HS-5 (cell line): ENCODE data around the gene PITX3.
A peak's percentile ranks its signal among the peaks of the same experiment; 100 is the strongest.
"Not testable (repeated sequence)": the region's sequence is repeated elsewhere in the genome, so short reads cannot be mapped to it uniquely, and the experiment has no call there.

Source experiments
- DNase-seq: peaks from one replicate; pipeline ENCODE4 v3.0.0-alpha.2; 2012; ENCODE audit warnings: low read depth

The PITX3 gene

GRCh38 chr10:102255404-102255803 is 14.1 kb upstream of the PITX3 start:
- no peak for DNase-seq

GRCh38 chr10:102254426-102254825 is 13.1 kb upstream of the PITX3 start:
- no peak for DNase-seq

GRCh38 chr10:102252508-102252907 is 11.2 kb upstream of the PITX3 start:
- DNase-seq = not testable (repeated sequence)

DNA sequence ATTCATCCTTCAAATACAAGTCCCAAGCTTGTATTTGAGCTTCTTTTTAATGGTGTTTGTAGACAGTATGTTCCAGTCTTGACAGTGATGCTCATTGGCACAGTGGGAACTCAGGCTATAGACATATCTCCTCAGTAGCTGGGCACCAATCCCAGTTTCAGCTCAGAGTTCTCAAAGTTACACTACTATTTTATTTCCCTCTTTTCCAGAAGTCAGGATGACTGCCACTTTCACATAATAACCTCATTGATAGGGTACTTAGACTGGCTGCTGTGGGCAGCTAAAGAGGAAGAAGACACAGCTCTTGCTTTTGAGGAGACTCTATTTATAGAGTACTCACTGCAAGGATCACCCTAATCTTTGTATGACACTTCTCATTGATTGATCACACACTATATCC is 6.4 kb upstream of the PITX3 start:
- no peak for DNase-seq

GRCh38 chr10:102246261-102246660 is 4.9 kb upstream of the PITX3 start:
- no peak for DNase-seq

DNA sequence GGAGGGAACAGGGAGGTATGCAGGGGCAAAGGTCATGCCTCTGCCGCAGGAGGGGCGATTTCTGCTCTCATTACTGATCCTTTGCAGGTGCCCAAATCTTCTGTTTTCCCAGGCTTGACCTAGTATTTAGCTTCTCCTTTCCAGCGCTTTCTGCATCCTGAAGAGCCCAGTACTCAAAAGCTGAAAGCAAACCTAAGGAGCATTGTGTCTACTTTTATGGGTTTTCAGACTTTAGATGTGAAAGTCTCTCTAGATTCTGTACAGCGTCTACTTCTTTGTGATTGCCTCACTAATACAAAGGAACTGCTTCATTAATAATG is 4.6 kb upstream of the PITX3 start:
- no peak for DNase-seq

- peak; percentile 99 for DNase-seq
Measured at GRCh38 chr10:102245082-102245931, 4.0 kb upstream of the PITX3 start, which contains the start of gene GBF1. TSS of gene GBF1 (plus strand) at chr10:102245532. CDS start at chr10:102258939, 13,407 bp downstream.

DNA sequence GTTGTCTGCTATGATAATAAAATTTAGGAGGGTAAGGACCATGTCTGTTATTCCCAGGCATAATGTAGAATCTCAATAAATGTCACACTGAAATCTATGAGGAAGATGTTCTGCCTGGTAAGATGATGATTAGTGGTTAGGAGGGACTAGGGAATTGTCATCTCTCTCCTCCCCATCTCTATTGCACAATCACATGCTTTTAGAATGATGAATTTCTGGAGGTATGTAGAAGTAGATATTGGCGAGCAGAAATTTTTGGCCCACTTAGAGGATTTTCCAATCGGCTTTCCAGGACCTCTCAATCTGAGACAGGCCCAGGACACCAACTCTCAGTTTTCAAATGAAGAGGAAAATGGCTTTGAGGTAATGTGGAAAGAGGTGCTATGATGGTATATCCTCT is 2.0 kb upstream of the PITX3 start:
- DNase-seq = peak; percentile 86

GRCh38 chr10:102242118-102242485 is 790 bp upstream of the PITX3 start:
- DNase-seq = no peak

GRCh38 chr10:102241032-102241443 is 274 bp downstream of the PITX3 start:
- no peak for DNase-seq

- DNase-seq = no peak
Measured at GRCh38 chr10:102240467-102241031, 763 bp downstream of the PITX3 start.

DNA sequence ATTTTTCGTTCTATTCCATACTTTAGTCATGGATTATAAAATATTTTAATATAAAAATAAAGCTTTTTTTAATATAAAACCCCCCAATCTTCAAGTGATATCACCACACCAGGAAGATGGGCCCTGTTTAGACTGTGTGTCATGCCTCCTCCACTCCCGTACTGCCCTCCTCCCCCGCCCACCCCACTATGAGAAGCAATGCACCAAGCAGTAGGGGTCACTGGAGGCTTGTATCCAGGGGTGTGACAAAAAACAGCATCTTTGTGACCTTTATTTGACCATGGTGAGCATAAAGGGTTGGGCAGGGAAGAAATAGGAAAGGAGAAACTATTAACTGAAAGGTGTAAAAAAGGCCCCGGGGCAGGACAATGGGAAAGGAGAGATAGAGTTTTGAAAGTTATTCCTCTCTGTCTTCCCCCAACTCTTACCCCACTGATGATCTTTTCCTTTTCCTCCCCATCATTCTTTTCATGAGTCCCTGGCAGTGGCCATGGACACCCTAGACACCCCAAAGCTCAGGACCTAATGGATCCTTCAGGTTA is 3.5 kb downstream of the PITX3 start:
- no peak for DNase-seq

DNA sequence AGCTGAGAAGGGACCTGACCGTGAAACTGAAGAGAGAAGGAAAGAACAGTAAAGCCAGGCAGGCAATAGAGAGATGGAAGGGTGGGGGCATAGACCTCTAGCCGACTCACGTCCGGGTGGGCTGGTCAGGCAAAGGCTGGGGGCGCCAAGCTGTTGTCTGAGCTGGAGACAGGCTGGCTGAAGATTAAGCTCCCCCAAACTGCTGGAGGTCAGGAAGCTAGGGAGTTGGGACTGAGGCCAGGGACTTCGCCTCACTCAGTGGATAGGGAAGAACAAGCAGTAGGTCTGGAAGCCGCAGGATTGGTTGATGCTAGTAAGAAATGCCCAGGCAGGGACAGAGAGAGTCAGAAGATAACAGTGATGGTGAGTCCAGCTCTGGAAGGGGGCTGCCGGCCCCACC is 5.3 kb downstream of the PITX3 start:
- no peak for DNase-seq

GRCh38 chr10:102235598-102235920 is 5.8 kb downstream of the PITX3 start:
- no peak for DNase-seq

DNA sequence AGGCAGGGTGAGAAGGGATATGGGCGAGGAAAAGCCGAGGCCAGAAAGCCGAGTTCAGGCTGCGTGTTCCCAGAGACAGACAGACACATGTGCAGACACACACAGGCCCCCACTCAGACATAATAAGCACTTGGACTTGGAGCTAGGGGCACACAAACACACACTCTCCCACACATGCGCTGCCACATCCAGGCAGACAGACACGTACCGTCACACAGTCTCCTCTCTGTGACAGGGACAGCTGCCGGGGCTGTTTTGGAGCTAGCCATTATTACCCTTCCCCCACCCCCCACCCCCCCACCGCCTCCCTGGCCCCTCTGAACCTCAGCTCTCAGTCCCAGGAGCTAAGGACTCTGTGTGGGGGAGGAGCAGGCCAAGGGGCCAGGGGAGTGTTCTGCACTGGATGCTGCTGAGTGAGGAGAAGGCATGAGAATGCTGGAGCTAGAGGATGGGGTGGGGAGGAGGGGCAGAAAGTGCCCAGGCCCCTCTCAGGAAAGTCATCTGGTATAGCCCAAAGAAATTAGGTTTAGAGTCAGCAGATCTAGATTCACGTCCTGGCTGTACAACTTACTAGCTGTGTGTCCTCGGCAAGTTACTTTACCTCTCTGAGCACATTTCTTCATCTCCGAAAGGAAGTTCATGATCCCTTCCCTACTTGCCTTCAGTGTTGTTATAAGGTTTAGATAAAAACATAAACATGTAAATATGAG is 6.3 kb downstream of the PITX3 start:
- DNase-seq = no peak

- DNase-seq = no peak
Measured at GRCh38 chr10:102233997-102234396, 7.3 kb downstream of the PITX3 start.

DNA sequence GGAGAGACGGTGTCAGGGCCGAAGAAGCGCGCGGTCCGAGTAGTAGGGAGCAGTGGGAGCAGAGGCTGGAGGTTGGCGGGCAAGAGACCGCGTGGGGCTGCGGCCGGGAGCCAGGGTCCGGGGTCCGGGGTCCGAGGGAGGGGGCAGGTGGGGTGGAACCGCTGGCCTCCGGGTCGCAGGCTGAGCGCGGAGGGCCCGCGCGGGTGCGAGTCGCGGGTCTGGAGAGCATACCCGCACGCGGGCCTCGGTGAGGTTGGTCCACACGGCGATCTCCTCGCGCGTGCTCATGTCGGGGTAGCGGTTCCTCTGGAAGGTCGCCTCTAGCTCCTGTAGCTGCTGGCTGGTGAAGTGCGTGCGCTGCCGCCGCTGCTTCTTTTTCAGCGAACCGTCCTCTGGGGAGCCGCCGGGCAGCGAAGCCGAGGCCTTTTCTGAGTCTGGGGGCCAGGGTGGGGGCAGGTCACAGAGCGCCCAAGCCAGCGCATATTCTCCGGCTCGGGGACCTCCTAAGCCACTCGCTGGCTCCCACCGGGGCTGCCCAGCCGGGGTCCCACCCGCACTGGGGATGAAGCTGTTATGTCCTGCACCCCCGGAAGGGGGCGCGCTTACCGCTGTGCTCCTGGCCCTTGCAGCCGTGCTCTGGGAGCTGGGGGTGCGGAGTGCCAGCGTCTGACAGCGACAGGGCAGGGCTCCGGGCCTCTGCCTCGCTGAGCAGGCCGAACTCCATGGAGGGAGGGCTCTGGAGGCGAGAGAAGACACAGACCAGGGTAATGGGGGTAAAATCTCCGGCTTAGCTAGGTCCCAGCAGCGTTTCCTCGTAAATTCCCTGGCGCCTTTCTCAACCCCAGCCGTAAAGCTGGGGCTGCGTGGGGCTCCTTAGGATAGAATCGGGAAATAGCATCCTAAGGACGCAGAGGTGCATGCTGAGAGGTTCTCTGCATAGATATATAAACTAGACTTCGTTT is 9.7 kb downstream of the PITX3 start:
- no peak for DNase-seq

- DNase-seq = no peak
Measured at GRCh38 chr10:102230861-102231356, 10.4 kb downstream of the PITX3 start.

DNA sequence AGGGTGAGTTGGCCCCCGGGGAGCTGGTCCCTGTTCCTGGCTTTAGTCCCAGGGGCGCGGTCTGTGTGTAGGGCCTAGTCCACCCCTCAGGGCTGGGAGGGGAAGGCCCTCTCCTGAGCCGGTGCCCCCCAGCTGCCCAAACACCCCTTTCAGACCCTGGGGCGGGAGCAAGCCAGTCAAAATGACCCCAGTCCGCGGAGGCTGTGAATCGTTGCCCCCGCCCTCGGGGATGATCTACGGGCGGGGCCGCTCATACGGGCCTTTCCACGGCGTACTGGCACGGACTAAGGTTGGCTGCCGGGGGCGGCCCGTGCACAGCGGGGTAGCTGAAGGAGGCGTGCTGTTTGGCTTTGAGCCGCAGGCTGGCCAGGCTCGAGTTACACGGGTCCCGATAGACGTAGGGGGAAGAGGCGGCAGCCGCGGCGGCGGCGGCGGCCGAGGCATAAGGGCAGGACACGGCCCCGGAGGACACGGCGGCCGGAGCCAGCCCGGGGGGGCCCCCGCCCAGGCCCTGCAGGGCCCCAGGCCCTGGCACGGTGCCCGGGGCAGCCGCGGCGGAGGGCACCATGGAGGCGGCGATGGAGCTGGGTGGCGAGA is 10.9 kb downstream of the PITX3 start:
- DNase-seq = no peak

DNA sequence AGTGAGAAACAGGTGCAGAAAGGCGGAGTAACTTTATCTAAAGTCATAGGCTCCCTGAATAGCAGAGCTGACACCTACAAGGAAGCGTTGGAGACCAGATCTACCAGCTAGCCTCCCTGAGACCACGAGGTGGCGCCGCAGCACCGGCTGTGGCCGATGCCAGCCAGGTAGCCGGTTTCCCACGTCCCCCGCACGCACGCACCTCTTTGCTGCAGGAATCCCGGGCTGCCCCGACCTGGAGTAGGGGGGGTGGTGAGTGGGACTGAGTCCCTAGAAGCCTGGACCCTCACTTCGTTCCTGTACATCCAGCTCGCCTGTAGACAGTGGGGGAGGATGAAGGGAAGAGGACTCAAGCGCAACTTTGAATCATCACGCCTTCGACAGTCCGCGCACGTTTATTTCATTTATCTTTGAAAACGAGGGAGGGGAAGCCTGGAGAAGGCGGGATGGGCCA is 11.5 kb downstream of the PITX3 start:
- peak; percentile 52 for DNase-seq

DNA sequence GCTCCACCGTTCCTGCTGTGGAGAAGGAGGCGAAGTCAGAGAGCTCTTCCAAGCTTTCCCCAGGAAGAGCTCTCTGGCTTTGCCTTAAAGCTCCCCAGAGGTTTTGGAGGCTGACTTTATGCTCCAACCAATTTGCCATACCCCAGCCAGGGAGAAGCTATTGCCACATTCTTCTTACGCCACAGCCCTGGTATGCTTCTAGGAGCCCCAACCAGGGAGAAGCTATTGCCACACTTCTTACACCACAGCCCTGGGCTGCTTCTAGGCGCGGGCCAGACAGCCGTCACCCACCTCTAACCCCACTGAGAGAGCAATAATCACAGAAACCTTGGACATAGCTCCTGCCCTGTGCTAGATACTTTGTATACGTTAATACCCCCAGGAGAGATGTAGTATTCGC is 14.3 kb downstream of the PITX3 start:
- peak; percentile 74 for DNase-seq
